Activated CD8-positive, alpha-beta memory T cell treated with anti-CD3 and anti-CD28 coated beads for 1 hour (primary cell): ENCODE data around the gene UBE2V1.
"Not testable (repeated sequence)": the region's sequence is repeated elsewhere in the genome, so short reads cannot be mapped to it uniquely, and the experiment has no call there.

Experiments
- DNase-seq, 2 donors: peaks; one replicate each; pipeline ENCODE4 v3.0.0-alpha.2; 2020; ENCODE audit warnings: low read depth in 1 of 2; ENCODE audit errors: extremely low read depth in 1 of 2

The UBE2V1 gene

DNA sequence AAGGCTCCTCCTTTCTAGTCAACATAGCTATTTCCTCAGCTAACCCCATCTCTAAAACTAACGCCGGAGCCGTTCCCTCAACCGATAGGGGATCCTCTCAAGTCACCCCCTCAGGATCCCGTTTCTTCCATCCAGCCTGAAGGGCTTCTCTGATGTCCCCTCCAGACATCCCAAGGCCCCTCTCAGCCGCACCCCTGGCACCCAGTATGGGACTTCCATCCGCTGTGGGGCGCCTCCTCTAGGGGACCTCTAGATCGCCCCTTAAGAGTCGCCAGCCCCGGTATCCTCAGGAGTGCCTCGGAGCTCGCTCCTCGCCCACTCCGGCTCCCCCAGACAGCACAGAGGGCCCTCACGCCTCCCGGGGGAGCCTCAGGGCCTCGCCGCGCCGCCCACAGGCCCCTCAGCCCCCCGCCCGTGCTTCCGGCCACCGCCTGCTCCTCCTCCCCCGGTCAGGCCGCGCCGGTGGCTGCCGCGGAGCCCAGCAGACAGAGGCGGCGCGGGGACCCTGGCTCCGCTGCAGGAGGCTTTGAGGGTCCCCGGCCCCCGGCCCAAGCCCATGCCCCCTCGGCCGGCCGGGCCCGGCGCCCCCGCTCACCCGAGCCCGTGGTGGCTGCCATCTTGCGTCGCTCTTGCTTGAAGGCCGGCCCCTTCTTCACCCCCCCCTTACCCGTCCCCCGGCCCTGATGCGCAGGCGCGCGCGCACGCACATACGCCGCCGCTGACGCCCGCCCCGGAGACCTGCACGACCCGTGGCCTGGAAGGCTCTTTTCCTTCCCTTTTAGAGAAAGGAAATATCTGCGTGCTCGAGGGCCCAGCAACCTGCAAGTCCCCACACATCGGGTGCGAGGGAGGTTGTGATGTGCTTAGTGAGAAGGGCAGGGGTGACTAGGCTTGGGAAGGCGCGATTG is at the start of gene UBE2V1:
Gene UBE2V1 (minus strand): TSS at position 639 of the 908 bp plus-strand sequence. CDS start 22 bp downstream, at position 617.
- peak; percentile 59 to 85 for DNase-seq

DNA sequence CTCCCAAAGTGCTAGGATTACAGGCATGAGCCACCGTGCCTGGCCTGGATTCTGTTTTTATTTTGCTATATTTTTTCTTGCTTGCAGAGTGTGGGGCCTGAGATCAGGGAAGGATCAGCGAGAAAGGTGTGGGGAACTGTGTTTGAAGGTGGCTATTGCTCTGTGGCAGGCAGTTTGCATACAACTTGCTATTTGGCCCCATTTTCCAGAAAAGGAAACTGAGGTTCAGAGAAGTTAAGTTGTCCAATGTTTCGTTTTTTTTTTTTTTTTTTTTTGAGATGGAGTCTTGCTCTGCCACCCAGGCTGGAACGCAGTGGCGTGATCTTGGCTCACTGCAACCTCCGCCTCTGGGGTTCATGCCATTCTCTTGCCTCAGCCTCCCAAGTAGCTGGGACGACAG is 48.5 kb upstream of the UBE2V1 start:
- not testable (repeated sequence) for DNase-seq

DNA sequence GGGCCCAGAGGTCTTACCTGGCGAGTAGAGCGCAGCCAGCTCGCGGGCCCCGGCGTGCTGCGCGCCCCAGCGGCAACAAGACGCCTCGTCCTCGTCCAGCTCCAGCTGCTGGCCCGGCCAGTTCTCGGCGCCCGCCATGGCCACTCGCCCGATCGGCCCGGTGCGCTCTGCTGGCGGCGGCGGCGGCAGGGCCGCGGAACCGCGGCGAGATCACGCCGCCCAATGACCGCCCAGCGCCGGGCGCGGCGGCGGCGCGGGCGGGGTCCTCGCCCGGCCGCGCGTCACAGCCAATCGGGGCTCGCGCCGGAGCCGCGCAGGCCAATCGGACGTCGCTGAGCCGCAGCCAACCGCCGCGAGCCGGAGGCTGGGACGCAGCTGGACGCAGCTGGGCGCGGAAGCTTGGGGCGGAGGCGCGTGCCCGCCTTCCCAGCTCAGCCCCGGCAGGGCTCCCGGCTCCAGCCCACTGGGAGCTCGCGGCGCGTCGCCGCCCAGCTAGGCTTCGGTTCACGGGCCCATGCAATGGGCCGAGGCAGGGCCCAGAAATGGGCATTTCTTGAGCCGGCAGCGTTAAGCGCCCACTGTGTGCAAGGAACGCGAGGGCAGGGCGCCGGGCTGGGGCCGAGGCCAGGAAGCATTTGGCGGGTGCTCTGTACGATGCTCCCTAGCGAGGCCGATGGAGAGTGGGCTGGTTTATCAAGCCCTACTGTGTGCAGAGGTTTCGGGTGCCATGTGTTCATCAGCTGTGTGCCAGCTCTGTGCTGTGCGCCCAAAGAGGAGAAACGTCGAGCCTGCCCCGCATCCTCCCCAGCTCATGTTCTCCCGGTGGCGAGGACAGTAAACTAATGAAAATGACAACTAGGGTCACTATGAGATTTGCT is 40.8 kb upstream of the UBE2V1 start, which contains the start of gene PEDS1:
Gene PEDS1 (minus strand): TSS at position 224 of the 878 bp plus-strand sequence. CDS start 86 bp downstream, at position 138.
- peak; percentile 41 to 73 for DNase-seq

- no peak for DNase-seq
These were observed 40.2 kb upstream of the UBE2V1 start for GRCh38 chr20:50153153-50153499.

- DNase-seq, result no peak
These were observed 39.6 kb upstream of the UBE2V1 start for GRCh38 chr20:50152394-50153152.

GRCh38 chr20:50151034-50151743 is 38.2 kb upstream of the UBE2V1 start:
- DNase-seq, result no peak

- DNase-seq, result no peak
These were observed 36.7 kb upstream of the UBE2V1 start for GRCh38 chr20:50149481-50150254.

DNA sequence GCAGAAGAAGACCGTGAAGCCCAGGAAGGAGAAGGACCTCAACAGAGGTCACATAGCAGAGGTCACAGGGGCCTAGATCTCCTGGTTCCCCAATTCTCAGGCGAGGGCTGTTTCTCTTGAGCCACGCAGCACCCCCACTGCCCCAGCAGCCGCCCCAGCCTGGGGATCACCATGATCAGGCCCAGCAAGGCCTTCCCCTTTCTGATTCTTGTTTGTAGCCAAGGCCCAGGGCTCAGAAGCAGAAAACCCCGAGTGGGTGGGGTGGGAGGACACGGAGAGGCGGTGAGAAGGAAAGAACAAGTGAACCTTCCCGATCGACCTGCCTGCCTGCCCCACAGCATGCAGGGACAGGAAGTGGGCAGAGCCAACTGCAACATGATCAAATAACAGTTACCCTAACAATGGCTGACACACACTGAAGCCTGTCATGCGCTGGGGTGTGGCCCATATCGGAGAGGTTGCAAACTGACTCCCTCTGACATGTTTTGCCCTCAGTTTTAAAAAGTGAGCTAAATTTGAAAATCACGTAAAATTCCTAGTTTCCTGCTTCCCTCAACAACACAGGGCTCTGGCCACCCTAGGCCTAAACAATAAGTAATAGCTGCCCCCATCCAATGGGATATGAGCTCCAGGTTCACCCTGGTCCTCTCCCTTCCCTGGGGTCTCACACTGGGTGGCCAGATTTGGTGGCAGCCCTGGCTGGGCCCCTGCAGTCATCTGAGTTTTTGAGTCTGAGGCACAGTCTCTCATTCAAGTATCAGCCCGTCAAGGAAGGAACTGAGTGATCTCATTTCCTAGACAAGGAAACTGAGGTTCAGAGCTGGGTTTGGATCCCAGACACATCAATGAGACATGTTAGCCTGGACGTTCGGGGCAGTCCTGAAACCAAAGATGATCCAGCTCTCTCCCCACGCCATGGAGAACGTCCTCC is 34.0 kb upstream of the UBE2V1 start:
- peak; percentile 38 to 51 for DNase-seq

- no peak for DNase-seq
These were observed 33.3 kb upstream of the UBE2V1 start for GRCh38 chr20:50146214-50146613.

DNA sequence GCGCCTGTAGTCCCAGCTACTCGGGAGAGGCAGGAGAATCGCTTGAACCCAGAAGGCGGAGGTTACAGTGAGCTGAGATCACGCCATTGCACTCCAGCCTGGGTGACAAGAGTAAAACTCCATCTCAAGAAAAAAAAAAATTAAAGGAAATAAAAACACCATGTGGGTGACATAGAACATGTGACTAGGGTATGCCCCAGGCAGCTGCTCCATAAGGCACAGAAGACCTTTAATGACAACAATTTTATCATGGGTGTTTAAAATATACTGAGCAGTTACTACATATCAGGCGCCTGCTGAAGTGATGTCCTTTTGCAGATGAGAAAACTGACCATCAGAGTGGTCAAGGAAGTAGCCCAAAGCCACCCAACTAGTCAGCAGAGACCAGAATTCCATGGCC is 32.6 kb upstream of the UBE2V1 start:
- no peak for DNase-seq

GRCh38 chr20:50144362-50144761 is 31.4 kb upstream of the UBE2V1 start:
- DNase-seq, result no peak

- DNase-seq, result no peak
These were observed 29.9 kb upstream of the UBE2V1 start for GRCh38 chr20:50142812-50143211.

GRCh38 chr20:50141811-50142561 is 29.0 kb upstream of the UBE2V1 start:
- no peak for DNase-seq

- DNase-seq, result no peak
These were observed 28.2 kb upstream of the UBE2V1 start for GRCh38 chr20:50141018-50141675.

DNA sequence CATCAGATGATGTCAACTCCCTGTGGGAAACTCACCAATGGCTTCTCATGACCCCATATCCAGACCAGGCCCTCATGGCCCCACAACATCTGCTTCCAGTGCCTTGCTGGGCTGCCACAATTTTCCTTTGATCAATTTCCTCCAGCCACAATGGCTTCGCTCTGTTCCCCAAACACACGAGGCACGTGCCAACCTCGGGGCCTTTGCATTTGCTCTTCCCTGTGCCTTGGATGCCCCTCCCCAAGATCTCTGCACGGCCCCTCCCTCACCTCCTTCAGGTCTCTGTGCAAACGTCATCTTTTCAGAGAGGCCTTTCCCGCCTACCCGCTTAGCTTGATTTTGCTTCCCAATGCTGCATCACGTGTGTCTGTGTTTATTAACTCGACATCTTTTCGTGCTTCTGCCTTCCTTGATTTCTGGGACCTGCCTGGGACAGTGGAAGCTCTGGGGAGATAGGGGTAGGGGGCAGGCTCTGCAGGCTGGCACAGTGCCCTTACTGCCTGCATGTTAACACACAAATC is 27.4 kb upstream of the UBE2V1 start:
- DNase-seq, result no peak

DNA sequence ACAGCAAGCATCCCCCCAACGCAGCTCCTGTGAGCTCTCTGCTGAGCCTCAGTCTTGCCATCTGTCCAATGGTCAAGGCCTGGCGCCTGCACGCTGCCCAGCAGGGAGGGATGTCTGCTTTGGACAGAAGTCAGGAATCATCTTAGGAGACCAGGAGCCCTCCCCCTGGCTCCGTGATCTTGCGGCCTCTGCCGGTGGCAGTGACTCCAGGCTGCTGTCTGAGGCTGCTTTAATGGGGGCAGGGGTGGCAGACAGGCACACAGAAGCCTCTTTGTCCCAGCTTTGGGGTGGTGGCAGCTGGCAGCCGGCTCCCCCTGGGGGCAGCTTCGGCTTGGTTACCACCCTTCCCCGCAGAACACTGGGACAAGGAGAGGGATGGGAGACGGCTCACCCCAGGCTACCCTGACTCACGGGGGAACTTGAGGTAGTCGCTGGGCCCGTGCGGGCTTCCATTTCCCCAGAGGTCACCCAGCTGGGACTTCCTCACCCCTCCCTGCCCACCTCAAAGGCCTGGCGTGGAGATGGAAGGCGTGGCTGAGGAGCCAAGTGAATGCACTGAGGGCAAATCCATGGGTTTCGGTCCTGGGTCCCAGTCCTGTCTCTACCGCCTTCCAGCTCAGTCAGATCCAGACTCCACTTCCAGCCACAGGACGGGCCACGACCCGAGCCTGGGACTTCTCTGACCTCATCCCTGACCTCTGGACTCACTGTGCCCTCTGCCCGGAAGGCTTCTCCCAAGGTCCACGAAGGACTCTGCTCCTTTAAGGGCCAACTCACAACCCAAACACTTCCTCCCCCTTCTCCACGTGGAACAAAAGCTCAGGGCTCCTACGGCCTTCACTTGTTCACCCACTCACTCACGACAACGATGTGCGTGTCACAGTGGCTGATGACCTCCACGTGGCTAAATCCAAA is 25.8 kb upstream of the UBE2V1 start:
- no peak for DNase-seq
